SK-N-SH (cell line): ENCODE results near the gene MPP7. TPM values are rescaled to one million over a fixed set of nuclear protein-coding genes. Genes with fewer than 3 reads are reported as not detected.

Experiments
- CTCF ChIA-PET: fragments of 300-600, 350-600 bp; formaldehyde crosslinking; extraction: SDS; loops from one replicate; lab custom pipeline; 2021; lab: Yijun Ruan, JAX
- POLR2A ChIA-PET: fragments of 350-600 bp; sonication (Branson Sonifier 250); formaldehyde crosslinking; extraction: SDS; loops from one replicate; lab custom pipeline; 2020; ENCODE audit warnings: antibody characterized with exemption, inconsistent platforms; lab: Yijun Ruan, JAX
- DNase-seq: peaks from one replicate; pipeline ENCODE4 v3.0.0; 2012
- H2AFZ ChIP-seq: fragments of 200-600 bp; sonication (generic); 2 replicates; pipeline ENCODE4 v1.8.1; 2016; ENCODE audit warnings: antibody characterized with exemption, mild to moderate bottlenecking, low read depth
- H3F3A ChIP-seq: fragments of 200-600 bp; sonication (generic); replicated peaks from 2 replicates; pipeline ENCODE3; 2016; ENCODE audit warnings: antibody characterized with exemption, mild to moderate bottlenecking; ENCODE audit not compliant: insufficient read depth
- H3K27ac ChIP-seq, 2 experiments: fragments of 200-500 bp in 1 of 2; fragments of 200-600 bp in 1 of 2; sonication (Bioruptor generic) in 1 of 2; sonication (generic), shearing (Covaris generic) in 1 of 2; 2 replicates each; pipeline versions ENCODE4 v1.5.1 to v1.6.1; 2014 to 2016; ENCODE audit warnings: low read depth in 2 of 2, inconsistent platforms in 1 of 2, low read length in 1 of 2, mild to moderate bottlenecking in 1 of 2, mixed read lengths in 1 of 2
- H3K27me3 ChIP-seq: fragments of 200-600 bp; sonication (generic), shearing (Covaris generic); 2 replicates; pipeline ENCODE4 v1.6.1; 2016; ENCODE audit warnings: mixed run types; ENCODE audit not compliant: insufficient read depth
- H3K36me3 ChIP-seq, 2 experiments: fragments of 200-500 bp in 1 of 2; fragments of 200-600 bp in 1 of 2; sonication (Bioruptor generic) in 1 of 2; sonication (generic) in 1 of 2; replicated peaks in 1 of 2; 2 replicates each; pipeline versions ENCODE3 to v1.5.1; 2014 to 2016; ENCODE audit warnings: low read length in 1 of 2, mild to moderate bottlenecking in 1 of 2; ENCODE audit not compliant: insufficient read depth in 2 of 2, control insufficient read depth in 1 of 2
- H3K4me1 ChIP-seq, 2 experiments: fragments of 200-500 bp in 1 of 2; fragments of 200-600 bp in 1 of 2; sonication (Bioruptor generic) in 1 of 2; sonication (generic), shearing (Covaris generic) in 1 of 2; 2 replicates each; pipeline versions ENCODE4 v1.5.1 to v1.6.1; 2014 to 2016; ENCODE audit warnings: low read depth in 1 of 2, low read length in 1 of 2, mixed run types in 1 of 2; ENCODE audit not compliant: insufficient read depth in 2 of 2, control insufficient read depth in 1 of 2
- H3K4me2 ChIP-seq: fragments of 200-600 bp; sonication (generic), shearing (Covaris generic); 2 replicates; pipeline ENCODE4 v1.6.1; 2017; ENCODE audit warnings: mixed run types
- H3K4me3 ChIP-seq, 2 experiments: fragments of 200-500 bp in 1 of 2; fragments of 200-600 bp in 1 of 2; sonication (Bioruptor generic) in 1 of 2; sonication (generic), shearing (Covaris generic) in 1 of 2; 2 replicates each; pipeline versions ENCODE4 v1.5.1 to v1.8.1; 2014 to 2016; ENCODE audit warnings: low read depth in 2 of 2, inconsistent platforms in 1 of 2, low read length in 1 of 2, mild to moderate bottlenecking in 1 of 2, mixed read lengths in 1 of 2, moderate library complexity in 1 of 2
- H3K79me2 ChIP-seq: fragments of 200-600 bp; sonication (generic); 2 replicates; pipeline ENCODE4 v1.8.1; 2017; ENCODE audit warnings: mild to moderate bottlenecking; ENCODE audit not compliant: insufficient read depth
- H3K9ac ChIP-seq: fragments of 200-600 bp; sonication (generic); 2 replicates; pipeline ENCODE4 v1.6.1; 2017; ENCODE audit warnings: mixed run types
- H3K9me2 ChIP-seq: fragments of 200-600 bp; sonication (generic); 2 replicates; pipeline ENCODE4 v1.6.1; 2017; ENCODE audit warnings: mixed run types
- H3K9me3 ChIP-seq: fragments of 200-600 bp; sonication (generic); 2 replicates; pipeline ENCODE4 v1.6.1; 2017; ENCODE audit warnings: mixed run types, mild to moderate bottlenecking, moderate library complexity
- H4K20me1 ChIP-seq: fragments of 200-600 bp; sonication (generic); 2 replicates; pipeline ENCODE4 v1.6.1; 2017; ENCODE audit warnings: mild to moderate bottlenecking, mixed run types; ENCODE audit not compliant: insufficient read depth
- CHD2 ChIP-seq: fragments of 150-350 bp; IDR thresholded peaks from 2 replicates; pipeline ENCODE4 v1.6.1; 2018; ENCODE audit warnings: low read length; ENCODE audit not compliant: partially characterized antibody
- EP300 ChIP-seq, 2 experiments: IDR thresholded peaks; 2 replicates each; pipeline versions ENCODE4 v1.4.0 to v1.6.1; 2012; ENCODE audit warnings: borderline replicate concordance in 1 of 2, low read depth in 1 of 2, low read length in 1 of 2
- FOSL2 ChIP-seq: IDR thresholded peaks from 2 replicates; pipeline ENCODE4 v1.4.0; 2012; ENCODE audit warnings: low read depth, mild to moderate bottlenecking, moderate library complexity, borderline replicate concordance
- JUND ChIP-seq: IDR thresholded peaks from 2 replicates; pipeline ENCODE4 v1.4.0; 2012
- MEF2A ChIP-seq: IDR thresholded peaks from 2 replicates; pipeline ENCODE4 v1.4.0; 2012; ENCODE audit warnings: low read depth, borderline replicate concordance
- MXI1 ChIP-seq: IDR thresholded peaks from 2 replicates; pipeline ENCODE4 v1.6.1; 2012; ENCODE audit warnings: mild to moderate bottlenecking, low read depth, low read length, improper control_type of control experiment
- RAD21 ChIP-seq: IDR thresholded peaks from 2 replicates; pipeline ENCODE4 v1.6.1; 2012; ENCODE audit warnings: mild to moderate bottlenecking, low read length
- RFX5 ChIP-seq: IDR thresholded peaks from 2 replicates; pipeline ENCODE4 v1.6.1; 2012; ENCODE audit warnings: mild to moderate bottlenecking, improper control_type of control experiment, low read length
- SIN3A ChIP-seq: IDR thresholded peaks from 2 replicates; pipeline ENCODE4 v1.6.1; 2012; ENCODE audit warnings: low read depth, mild to moderate bottlenecking, low read length, moderate library complexity, borderline replicate concordance
- YY1 ChIP-seq: IDR thresholded peaks from 2 replicates; pipeline ENCODE4 v1.4.0; 2012; ENCODE audit warnings: low read depth, mild to moderate bottlenecking
- WGBS: methylation state at CpG from one replicate; pipeline ENCODE4 v1.1.6; 2017; ENCODE audit warnings: low lambda C conversion rate; 5-methylcytosine and 5-hydroxymethylcytosine counted together
- polyA plus RNA-seq, 3 experiments: library from polyadenylated mRNA; depleted of rRNA; stranded (reverse); fragments of >200 nt; gene quantifications; 2 replicates each; pipeline ENCODE4 v1.2.3, GENCODE V29; 2012
- TF ChIP-seq, protein P1 (sequence below): IDR thresholded peaks from 2 replicates; pipeline ENCODE4 v1.4.0; 2012; ENCODE audit warnings: low read depth, borderline replicate concordance
- TF ChIP-seq, protein P2 (sequence below): IDR thresholded peaks from 2 replicates; pipeline ENCODE4; 2012
- TF ChIP-seq, protein P3 (sequence below): IDR thresholded peaks from 2 replicates; pipeline ENCODE4 v1.4.0; 2012; ENCODE audit warnings: low read depth
- TF ChIP-seq, protein P4 (sequence below): IDR thresholded peaks from 2 replicates; pipeline ENCODE4 v1.4.0; 2012; ENCODE audit warnings: low read depth, borderline replicate concordance
- TF ChIP-seq, protein P5 (sequence below): fragments of 150-350 bp; IDR thresholded peaks from 2 replicates; pipeline ENCODE4 v1.6.1; 2016; ENCODE audit warnings: mild to moderate bottlenecking, low read depth, low read length

MPP7 gene
- polyA plus RNA-seq, 1 of the 3 experiments (the other 2 are of a cell fraction): not detected

DNA sequence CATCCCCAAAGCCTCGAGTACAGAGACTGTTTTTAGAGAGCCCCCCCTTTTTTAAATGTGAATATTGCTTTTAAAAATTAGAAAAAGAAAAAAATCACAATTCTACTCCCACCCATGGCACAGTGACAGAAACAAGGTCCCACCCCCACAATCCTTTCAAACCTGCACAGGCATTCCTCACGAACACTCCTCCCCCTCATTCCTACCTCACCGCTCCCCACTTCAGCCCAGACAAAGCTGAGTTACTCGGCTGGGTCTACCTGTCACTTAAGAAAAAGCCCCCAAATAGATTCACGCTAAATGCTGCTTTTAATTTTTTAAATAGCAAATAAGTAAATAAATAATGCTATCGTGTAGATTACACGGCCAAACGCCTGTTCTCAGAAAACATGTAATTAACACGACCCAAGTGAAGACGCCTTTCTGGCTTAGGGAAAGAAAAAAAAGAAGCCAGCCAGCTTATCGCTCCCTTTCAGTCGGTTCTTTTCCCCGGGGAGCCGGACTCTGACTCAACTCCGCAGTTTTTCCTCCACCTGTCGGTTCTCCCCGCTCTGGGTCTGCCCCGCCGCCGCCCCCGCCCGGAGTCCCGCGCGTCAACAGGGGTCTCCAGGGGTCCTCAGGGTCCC, 739 bp downstream of the MPP7 start:
- Histone ChIP-seq H3K36me3 (no peaks in the 10 kb centered on the region), H2AFZ (peak overlapping the region; percentile 29; the same call in 1 of the 2 replicates), H3K79me2 (no peaks in the 10 kb centered on the region), H3K27me3 (peaks cover 44% of the 10 kb centered on the region), H3K4me2 (peak overlapping the region; percentile 88), H3F3A (no peaks in the 10 kb centered on the region), H3K4me3 (peak overlapping the region in 1 of 2 experiments; percentile 68; a peak in 2 of 4 replicates), H3K27ac (no peak overlapping the region), H3K4me1 (no peaks in the 10 kb centered on the region; a peak in 2 of 4 replicates), H4K20me1 (no peaks in the 10 kb centered on the region), H3K9ac (no peak overlapping the region), H3K9me2 (no peaks in the 10 kb centered on the region), H3K9me3 (no peaks in the 10 kb centered on the region)
- 4% methylated on average over 13 of the region's 25 CpGs for WGBS
- ChIA-PET POLR2A (no interaction called here), CTCF (interaction anchor here (0.9 kb wide), 1 partner anchor 19 kb away, joined by 3 read pairs; no protein-coding TSS in a partner anchor)
- TF ChIP-seq, protein P1, sequence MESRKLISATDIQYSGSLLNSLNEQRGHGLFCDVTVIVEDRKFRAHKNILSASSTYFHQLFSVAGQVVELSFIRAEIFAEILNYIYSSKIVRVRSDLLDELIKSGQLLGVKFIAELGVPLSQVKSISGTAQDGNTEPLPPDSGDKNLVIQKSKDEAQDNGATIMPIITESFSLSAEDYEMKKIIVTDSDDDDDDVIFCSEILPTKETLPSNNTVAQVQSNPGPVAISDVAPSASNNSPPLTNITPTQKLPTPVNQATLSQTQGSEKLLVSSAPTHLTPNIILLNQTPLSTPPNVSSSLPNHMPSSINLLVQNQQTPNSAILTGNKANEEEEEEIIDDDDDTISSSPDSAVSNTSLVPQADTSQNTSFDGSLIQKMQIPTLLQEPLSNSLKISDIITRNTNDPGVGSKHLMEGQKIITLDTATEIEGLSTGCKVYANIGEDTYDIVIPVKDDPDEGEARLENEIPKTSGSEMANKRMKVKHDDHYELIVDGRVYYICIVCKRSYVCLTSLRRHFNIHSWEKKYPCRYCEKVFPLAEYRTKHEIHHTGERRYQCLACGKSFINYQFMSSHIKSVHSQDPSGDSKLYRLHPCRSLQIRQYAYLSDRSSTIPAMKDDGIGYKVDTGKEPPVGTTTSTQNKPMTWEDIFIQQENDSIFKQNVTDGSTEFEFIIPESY: no peak
- TF ChIP-seq CHD2: no peak
- TF ChIP-seq RAD21: no peak
- TF ChIP-seq EP300 (IDR thresholded peaks at IDR 0.05; ENCODE audit: borderline replicate concordance in 1 of 2, low read depth in 1 of 2, low read length in 1 of 2): no peak
- no peak for DNase-seq

DNA sequence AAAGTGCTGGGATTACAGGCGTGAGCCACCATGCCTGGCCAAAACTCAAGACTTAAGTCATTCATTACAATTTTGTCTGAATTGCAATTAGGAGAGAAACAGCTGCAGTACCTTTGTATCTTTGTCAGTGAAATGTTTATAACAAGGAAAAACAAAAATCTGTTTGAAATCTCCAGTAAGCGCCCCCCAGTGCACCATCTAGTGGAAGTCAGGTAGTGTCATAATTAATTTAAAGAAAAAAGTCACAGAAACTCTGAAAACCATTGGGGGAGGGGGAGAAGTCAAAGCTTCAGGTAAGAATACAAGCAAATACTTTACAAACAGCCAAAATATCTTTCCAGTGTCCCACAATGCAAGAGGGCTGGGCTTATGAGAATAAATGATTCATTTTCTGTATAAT, 2.8 kb downstream of the MPP7 start:
- no peak for DNase-seq
- no peak for TF ChIP-seq CHD2
- TF ChIP-seq, protein P2, sequence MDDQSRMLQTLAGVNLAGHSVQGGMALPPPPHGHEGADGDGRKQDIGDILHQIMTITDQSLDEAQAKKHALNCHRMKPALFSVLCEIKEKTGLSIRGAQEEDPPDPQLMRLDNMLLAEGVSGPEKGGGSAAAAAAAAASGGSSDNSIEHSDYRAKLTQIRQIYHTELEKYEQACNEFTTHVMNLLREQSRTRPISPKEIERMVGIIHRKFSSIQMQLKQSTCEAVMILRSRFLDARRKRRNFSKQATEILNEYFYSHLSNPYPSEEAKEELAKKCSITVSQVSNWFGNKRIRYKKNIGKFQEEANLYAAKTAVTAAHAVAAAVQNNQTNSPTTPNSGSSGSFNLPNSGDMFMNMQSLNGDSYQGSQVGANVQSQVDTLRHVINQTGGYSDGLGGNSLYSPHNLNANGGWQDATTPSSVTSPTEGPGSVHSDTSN: no peak
- no peak for TF ChIP-seq JUND
- TF ChIP-seq, protein P3, sequence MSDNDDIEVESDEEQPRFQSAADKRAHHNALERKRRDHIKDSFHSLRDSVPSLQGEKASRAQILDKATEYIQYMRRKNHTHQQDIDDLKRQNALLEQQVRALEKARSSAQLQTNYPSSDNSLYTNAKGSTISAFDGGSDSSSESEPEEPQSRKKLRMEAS: no peak
- TF ChIP-seq, protein P4, sequence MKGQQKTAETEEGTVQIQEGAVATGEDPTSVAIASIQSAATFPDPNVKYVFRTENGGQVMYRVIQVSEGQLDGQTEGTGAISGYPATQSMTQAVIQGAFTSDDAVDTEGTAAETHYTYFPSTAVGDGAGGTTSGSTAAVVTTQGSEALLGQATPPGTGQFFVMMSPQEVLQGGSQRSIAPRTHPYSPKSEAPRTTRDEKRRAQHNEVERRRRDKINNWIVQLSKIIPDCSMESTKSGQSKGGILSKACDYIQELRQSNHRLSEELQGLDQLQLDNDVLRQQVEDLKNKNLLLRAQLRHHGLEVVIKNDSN: no peak
- TF ChIP-seq RAD21: no peak
- TF ChIP-seq, protein P5, sequence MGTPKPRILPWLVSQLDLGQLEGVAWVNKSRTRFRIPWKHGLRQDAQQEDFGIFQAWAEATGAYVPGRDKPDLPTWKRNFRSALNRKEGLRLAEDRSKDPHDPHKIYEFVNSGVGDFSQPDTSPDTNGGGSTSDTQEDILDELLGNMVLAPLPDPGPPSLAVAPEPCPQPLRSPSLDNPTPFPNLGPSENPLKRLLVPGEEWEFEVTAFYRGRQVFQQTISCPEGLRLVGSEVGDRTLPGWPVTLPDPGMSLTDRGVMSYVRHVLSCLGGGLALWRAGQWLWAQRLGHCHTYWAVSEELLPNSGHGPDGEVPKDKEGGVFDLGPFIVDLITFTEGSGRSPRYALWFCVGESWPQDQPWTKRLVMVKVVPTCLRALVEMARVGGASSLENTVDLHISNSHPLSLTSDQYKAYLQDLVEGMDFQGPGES: no peak
- no peak for TF ChIP-seq MEF2A
- no peak for TF ChIP-seq YY1
- no peak for TF ChIP-seq SIN3A
- no peak for TF ChIP-seq RFX5
- TF ChIP-seq MXI1: no peak
- TF ChIP-seq FOSL2: no peak
- no peaks in the 10 kb centered on the region for H3K9me3 ChIP-seq
- peaks cover 46% of the 10 kb centered on the region for H3K27me3 ChIP-seq
- no peak overlapping the region for H3K4me2 ChIP-seq
- no peak overlapping the region for H2AFZ ChIP-seq
- no peaks in the 10 kb centered on the region for H3K36me3 ChIP-seq
- H3K4me1 ChIP-seq: no peaks in the 10 kb centered on the region; a peak in 2 of 4 replicates
- ChIA-PET POLR2A (no interaction called here), CTCF (no interaction called here)
- H3K4me3 ChIP-seq: no peak overlapping the region
- no peaks in the 10 kb centered on the region for H4K20me1 ChIP-seq
- H3K9ac ChIP-seq: no peak overlapping the region
- no peaks in the 10 kb centered on the region for H3K79me2 ChIP-seq
- no peak overlapping the region for H3K27ac ChIP-seq
- H3K9me2 ChIP-seq: no peaks in the 10 kb centered on the region
- H3F3A ChIP-seq: no peaks in the 10 kb centered on the region
- 3% methylated on average over 2 of the region's 2 CpGs for WGBS
